Right cardiac atrium (tissue), 5 donors: Measurements from ENCODE around the gene CCR9. TPM values are rescaled to one million over a fixed set of nuclear protein-coding genes. Genes with fewer than 3 reads are reported as not detected.
"Not testable (repeated sequence)": the region's sequence is repeated elsewhere in the genome, so short reads cannot be mapped to it uniquely, and the experiment has no call there.

Experiments used
- ATAC-seq, 2 donors: fragments of 200-7000 bp; cut with Tn5 transposase; one replicate each; pipeline versions ENCODE4 v1.8.0 to v1.9.1; 2020; ENCODE audit warnings: moderate library complexity in 2 of 2, mild to moderate bottlenecking in 1 of 2
- DNase-seq, 3 donors: peaks; one replicate each; pipeline ENCODE4 v3.0.0-alpha.2; 2020
- H3K27ac ChIP-seq: one replicate; pipeline ENCODE4 v1.5.1; 2013; ENCODE audit warnings: mild to moderate bottlenecking, low read length, control low read depth, moderate library complexity
- H3K27me3 ChIP-seq: one replicate; pipeline ENCODE4 v1.6.1; 2013; ENCODE audit not compliant: control insufficient read depth, insufficient read depth
- H3K4me1 ChIP-seq: one replicate; pipeline ENCODE4 v1.6.1; 2013; ENCODE audit warnings: low read length; ENCODE audit not compliant: control insufficient read depth, insufficient read depth
- H3K4me3 ChIP-seq: one replicate; pipeline ENCODE4 v1.5.1; 2013; ENCODE audit warnings: low read length, control low read depth
- H3K9me3 ChIP-seq: one replicate; pipeline ENCODE4 v1.6.1; 2013; ENCODE audit warnings: low read length; ENCODE audit not compliant: control insufficient read depth
- WGBS: extraction: QIAGEN DNeasy Blood & Tissue Kit; methylation state at CpG from one replicate; pipeline ENCODE4 v1.1.7; 2013; 5-methylcytosine and 5-hydroxymethylcytosine counted together
- intact Hi-C, 4 donors: fragments of 100-400 bp; cut with DNase I; formaldehyde crosslinking; loops; one replicate each; pipeline versions ENCODE4 v1.11.0 to v1.14.0; 2022 to 2023
- long read RNA-seq, 4 donors: library from polyadenylated mRNA; unstranded; transcript quantifications; one replicate each; pipeline ENCODE4 v2.0.0, GENCODE V29; 2020 to 2021
- polyA plus RNA-seq: library from polyadenylated mRNA; stranded (reverse); fragments of 200-250 nt; gene quantifications from one replicate; pipeline ENCODE4 v1.2.3, GENCODE V29; 2013
- total RNA-seq, 4 donors: library from RNA; stranded (reverse); fragmentation: NEBNext Ultra II Directional; extraction: Animal tissue kit (Norgen Biotek cat#: 25700); gene quantifications; one replicate each; pipeline ENCODE4 v1.2.1, GENCODE V29; 2021
- donor health status: healthy with polysubstance abuse.
- donor health status: DM: no; HTN: yes; CAD: no.
- donor health status: DM: no; HTN: no; CAD: no.
- donor health status: DM: no; HTN: yes; CAD: no; lungs with severe emphysema.
- donor health status: DM: yes; HTN: yes; CAD: no.

The CCR9 gene, protein sequence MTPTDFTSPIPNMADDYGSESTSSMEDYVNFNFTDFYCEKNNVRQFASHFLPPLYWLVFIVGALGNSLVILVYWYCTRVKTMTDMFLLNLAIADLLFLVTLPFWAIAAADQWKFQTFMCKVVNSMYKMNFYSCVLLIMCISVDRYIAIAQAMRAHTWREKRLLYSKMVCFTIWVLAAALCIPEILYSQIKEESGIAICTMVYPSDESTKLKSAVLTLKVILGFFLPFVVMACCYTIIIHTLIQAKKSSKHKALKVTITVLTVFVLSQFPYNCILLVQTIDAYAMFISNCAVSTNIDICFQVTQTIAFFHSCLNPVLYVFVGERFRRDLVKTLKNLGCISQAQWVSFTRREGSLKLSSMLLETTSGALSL
- total RNA-seq = not detected
- polyA plus RNA-seq = not detected
- long read RNA-seq, donor 1 = 0 reads
- long read RNA-seq, donor 2 = 0 reads
- long read RNA-seq, donor 3 = 0 reads
- long read RNA-seq, donor 4, partial matches to known transcripts = 0 of 1 reads
- long read RNA-seq, donor 4, other reads (novel, unspliced or antisense) = 1 of 1 reads

DNA sequence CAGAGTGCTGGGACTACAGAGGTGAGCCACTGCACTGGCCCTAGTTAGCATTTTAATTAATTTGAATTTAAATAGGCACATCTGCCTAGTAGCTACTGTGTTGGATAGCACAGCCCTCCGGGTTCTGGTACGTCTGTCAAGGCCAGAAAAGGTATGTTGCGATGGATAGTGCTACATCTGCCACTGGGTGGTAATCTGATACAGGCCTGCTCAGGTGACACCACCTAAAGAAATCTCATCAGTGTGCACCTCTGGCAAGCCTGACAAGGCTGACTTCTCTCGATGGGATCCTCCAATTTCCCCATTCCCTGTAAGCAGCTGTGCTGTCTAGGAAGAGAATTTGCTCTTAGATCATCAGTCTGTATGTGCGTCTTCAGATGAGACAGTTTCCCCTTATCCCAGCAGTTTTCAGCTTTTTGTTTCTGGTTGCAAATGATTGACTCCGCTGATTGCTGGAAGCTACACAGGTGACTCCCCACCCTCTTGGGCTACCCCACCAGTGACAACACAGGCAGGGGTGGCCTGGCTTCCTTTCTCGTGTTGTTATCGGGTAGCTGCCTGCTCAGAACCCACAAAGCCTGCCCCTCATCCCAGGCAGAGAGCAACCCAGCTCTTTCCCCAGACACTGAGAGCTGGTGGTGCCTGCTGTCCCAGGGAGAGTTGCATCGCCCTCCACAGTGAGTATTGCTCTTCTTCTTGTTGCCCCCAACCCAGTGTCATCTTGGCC lies at the start of gene CCR9:
Gene CCR9 (plus strand): TSS at position 565 of the 727 bp plus-strand sequence. CDS start 8,391 bp downstream, outside the sequence.
- ATAC-seq = no peak
- intact Hi-C loops = no loop called here
- no peaks in the 10 kb centered on the region for H3K27me3 ChIP-seq
- 82% methylated on average over 9 of the region's 9 CpGs for whole genome bisulfite sequencing
- H3K9me3 ChIP-seq = no peaks in the 10 kb centered on the region
- H3K27ac ChIP-seq = no peak within 1 kb of the TSS
- no peak for DNase-seq
- H3K4me1 ChIP-seq = no peaks in the 10 kb centered on the region
- no peak within 1 kb of the TSS for H3K4me3 ChIP-seq

DNA sequence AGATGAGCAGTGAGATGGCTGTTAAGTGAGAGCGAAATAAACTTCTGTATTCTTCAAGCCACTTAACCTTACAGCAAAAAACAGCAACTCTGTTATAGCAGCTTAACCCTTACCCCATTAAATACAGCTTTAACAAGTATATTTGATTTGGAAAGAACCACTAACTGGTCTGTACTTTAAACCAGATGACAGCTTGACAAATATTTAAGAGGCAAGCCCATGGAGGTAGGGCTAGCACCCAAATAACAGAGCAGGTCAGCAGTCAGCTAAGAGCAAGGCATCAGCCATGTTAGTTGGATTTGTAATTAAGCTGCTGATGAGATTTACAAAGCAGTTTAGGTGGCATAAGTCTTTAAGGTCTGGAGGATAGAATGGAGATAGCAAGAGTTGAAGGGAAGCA lies 47.9 kb upstream of the CCR9 start:
- Histone ChIP-seq H3K9me3 (no peaks in the 10 kb centered on the region), H3K4me1 (peaks cover 2% of the 10 kb centered on the region), H3K27me3 (no peaks in the 10 kb centered on the region), H3K4me3 (no peak overlapping the region), H3K27ac (no peak overlapping the region)
- intact Hi-C loops = no loop called here
- WGBS = 94% methylated on average over 1 of the region's 1 CpG
- DNase-seq (no peak), ATAC-seq (no peak)

DNA sequence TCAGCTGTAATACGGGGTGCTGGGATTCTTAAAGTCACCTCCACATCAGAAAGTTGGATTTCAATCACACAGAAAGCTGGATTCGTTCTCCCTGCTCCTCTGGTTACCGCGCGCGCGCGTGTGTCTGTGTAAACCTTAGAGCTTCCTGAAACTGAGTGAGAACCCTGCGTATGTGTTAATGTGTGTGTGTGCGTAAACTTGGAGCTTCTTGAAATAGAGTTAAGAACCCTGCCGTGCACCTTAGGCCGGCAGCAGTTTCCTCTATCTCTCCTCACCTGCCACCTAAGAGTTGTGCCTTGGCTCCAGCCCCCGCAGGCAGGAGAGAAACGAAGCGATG lies 45.0 kb upstream of the CCR9 start:
- DNase-seq (peak in 1 of 3 donors; percentile 8), ATAC-seq (peak; percentile 29 to 30)
- WGBS = under 1% methylated on average over 15 of the region's 15 CpGs
- H3K9me3 ChIP-seq = no peaks in the 10 kb centered on the region
- H3K27me3 ChIP-seq = no peaks in the 10 kb centered on the region
- peaks cover 2% of the 10 kb centered on the region for H3K4me1 ChIP-seq
- H3K4me3 ChIP-seq = peak overlapping the region; percentile 82
- intact Hi-C loops = no loop called here
- H3K27ac ChIP-seq = no peak overlapping the region

DNA sequence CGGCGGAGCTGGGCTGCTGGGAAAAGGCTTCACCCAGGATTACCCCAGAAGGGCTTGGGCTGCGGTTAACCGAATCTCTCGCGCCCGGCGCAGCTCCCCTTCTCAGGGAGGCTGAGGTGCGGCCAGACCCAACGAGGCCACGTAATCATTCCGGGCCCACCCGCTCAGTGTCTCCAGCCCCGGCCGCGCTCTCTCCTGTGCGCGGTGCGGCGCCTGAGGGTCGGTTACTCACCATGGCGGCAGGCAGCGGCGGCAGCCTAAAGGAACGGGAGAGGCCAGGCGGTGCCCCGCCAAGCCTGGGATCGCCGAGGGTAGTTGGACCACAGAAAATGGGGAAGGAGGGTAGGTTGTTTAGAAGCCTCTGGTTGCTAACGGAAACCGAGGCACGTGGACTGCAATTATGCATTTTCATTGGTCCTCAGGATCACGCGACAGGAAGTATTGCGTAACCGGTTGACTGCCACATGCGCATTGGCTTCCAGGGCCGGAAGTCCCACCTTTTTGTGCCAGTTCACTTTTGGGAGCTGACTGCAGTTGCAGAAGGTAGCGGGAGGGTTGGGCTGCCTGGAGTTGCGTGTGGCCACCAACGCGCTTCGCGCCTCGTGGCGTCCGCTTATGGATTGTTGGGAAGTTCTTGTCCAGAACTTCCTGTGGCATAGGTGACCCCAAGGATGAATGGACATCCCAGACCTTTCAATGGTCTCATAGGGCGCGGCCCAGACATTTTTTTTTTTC lies 44.4 kb upstream of the CCR9 start, which contains the start of gene LZTFL1:
Gene LZTFL1 (minus strand): TSS at position 363 of the 735 bp plus-strand sequence. CDS start 128 bp downstream, at position 235.
- Histone ChIP-seq H3K27me3 (no peaks in the 10 kb centered on the region), H3K9me3 (no peaks in the 10 kb centered on the region), H3K4me1 (peaks cover 2% of the 10 kb centered on the region), H3K27ac (peak within 1 kb of the TSS; percentile 60), H3K4me3 (peak within 1 kb of the TSS; percentile 82)
- intact Hi-C loops = no loop called here
- ATAC-seq (peak; percentile 98 to 99), DNase-seq (peak; percentile 93 to 96 (median 93))
- 4% methylated on average over 49 of the region's 49 CpGs for whole genome bisulfite sequencing

DNA sequence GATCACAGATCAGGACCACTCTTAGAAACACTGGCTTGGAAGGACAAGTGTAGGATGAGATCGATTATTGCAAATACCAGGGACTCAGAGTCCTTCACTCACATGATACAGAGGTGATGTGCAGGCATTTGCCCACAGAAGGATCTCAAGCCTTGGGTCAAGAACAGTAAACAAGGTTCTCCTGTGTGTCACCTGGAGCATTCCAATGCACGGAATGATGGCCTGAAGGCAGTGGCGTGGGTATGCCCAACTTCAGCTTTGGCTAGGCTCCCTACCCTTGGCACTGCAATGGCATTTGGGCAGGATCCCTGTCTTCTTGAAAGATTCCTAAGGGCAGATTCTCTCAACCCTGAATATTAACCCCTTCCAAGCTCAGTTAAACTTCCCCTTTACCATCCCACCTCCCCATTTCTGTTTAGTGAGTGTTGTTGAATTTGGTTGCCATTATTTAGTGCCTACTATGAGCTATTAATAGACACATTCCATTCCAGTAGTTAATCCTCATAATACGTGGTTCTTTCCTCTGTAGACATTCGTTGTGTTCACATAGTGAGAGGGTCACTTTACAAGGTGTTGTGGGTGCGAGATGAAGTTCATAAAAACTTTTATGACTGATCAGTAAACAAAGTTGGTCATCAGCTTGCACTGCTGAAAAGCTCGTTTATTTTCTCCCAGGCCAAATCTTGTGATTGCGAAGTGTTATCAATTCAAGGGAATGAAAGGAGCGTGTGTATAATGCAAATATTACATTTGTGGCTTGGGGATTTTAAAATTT lies 43.3 kb upstream of the CCR9 start:
- Histone ChIP-seq H3K27me3 (no peaks in the 10 kb centered on the region), H3K4me3 (no peak overlapping the region), H3K27ac (no peak overlapping the region), H3K4me1 (peaks cover 2% of the 10 kb centered on the region), H3K9me3 (no peaks in the 10 kb centered on the region)
- 84% methylated on average over 9 of the region's 9 CpGs for WGBS
- no peak for ATAC-seq
- intact Hi-C loops = no loop called here
- DNase-seq = peak in 1 of 3 donors; percentile 14

DNA sequence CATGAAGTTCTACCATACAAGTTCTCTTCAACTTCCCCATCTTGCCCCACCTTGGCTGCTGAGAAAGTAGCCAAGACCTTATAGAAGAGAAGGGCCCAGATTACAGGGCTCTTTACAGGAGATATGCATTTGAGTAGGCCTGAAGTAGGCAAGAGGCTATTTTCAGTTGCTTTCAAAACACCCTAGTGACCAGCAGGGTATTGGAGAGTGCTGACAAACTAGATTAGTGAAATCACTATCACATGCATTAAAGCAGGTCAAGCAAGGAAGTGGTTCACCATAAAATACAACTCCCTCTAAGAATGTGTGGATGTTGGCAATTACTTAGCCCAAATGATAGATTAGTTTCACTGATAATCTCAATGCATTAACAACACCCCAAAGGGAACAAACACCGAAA lies 41.7 kb upstream of the CCR9 start:
- no peaks in the 10 kb centered on the region for H3K9me3 ChIP-seq
- H3K4me3 ChIP-seq = no peak overlapping the region
- H3K4me1 ChIP-seq = peaks cover 2% of the 10 kb centered on the region
- DNase-seq (no peak), ATAC-seq (no peak)
- no peaks in the 10 kb centered on the region for H3K27me3 ChIP-seq
- H3K27ac ChIP-seq = no peak overlapping the region
- WGBS = 93% methylated on average over 1 of the region's 1 CpG
- intact Hi-C loops = no loop called here

DNA sequence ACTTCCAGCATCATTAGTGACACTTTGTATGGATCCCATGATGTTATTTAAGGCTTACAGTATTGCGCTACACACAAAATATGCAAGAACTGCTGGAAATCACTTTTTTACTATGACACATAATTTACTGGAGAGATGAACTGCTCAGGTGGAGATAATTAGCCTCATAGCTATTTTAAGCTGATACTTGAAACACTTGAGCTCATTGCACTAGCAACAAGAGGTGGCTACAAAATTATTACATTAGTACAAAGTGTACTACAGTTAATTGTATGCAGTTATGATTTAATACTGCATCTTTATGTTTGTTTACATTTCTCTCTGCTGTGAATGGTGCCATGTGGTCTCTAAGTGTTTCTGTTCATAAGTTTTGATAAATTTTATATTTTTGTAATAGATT lies 38.0 kb upstream of the CCR9 start:
- Histone ChIP-seq H3K27ac (no peak overlapping the region), H3K4me3 (no peak overlapping the region), H3K4me1 (no peaks in the 10 kb centered on the region), H3K9me3 (no peaks in the 10 kb centered on the region), H3K27me3 (no peaks in the 10 kb centered on the region)
- ATAC-seq (no peak), DNase-seq (no peak)
- 76% methylated on average over 1 of the region's 1 CpG for WGBS
- intact Hi-C loops = no loop called here

DNA sequence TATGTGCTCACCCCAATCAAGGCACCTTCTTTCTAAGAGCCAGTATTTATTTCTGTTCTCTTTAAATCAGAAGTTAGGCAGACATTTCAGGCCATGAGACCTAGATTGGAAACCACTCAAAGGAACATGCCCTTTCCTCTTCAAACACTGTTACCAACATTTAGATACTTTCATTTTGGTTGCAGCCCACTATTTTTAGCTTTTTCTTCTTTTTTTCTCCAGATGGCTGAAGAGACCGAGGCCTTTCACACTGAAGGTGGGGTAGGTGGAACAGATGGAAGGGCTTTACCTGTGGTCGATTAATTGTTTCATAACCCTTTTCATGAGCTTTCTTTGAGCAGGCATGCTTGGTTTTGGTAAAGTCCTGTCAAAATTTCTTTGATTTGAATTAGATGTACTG lies 33.5 kb upstream of the CCR9 start:
- 78% methylated on average over 2 of the region's 2 CpGs for WGBS
- ATAC-seq = no peak

DNA sequence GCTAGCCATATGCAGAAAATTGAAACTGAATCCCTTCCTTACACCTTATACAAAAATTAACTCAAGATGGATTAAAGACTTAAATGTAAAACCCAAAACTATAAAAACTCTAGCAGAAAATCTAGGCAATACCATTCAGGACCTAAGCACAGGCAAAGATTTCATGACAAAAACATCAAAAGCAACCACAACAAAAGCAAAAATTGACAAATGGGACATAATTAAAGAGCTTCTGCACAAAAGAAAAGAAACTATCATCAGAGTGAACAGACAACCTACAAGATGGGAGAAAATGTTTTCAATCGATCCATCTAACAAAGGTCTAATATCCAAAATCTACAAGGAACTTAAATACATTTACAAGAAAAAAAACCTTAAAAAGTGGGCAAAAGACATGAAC lies 30.0 kb upstream of the CCR9 start:
- ATAC-seq, H3K9me3 ChIP-seq, H3K4me3 ChIP-seq, DNase-seq, H3K4me1 ChIP-seq, H3K27me3 ChIP-seq, H3K27ac ChIP-seq, intact Hi-C loops: not testable (repeated sequence)
- WGBS = 86% methylated on average over 1 of the region's 1 CpG

More for the DNA sequence above, 33.5 kb upstream of the CCR9 start:
- no peak overlapping the region for H3K27ac ChIP-seq
- H3K4me1 ChIP-seq = no peaks in the 10 kb centered on the region
- no peaks in the 10 kb centered on the region for H3K9me3 ChIP-seq
- H3K4me3 ChIP-seq = no peak overlapping the region
- intact Hi-C loops = no loop called here
- no peaks in the 10 kb centered on the region for H3K27me3 ChIP-seq
- DNase-seq = no peak

DNA sequence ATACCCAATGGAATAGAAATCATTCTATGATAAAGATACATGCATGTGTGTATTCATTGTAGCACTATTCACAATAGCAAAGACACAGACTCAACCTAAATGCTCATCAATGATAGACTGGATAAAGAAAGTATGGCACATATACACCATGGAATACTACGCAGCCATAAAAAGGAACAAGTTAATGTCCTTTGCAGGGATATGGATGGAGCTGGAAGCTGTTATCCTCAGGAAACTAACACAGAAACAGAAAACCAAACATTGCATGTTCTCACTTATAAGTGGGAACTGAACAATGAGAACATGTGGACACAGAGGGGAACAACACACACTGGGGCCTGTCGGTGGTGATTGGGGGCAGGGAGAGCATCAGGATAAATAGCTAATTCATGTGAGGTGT lies 29.3 kb upstream of the CCR9 start:
- H3K4me3 ChIP-seq, H3K4me1 ChIP-seq, H3K27ac ChIP-seq, DNase-seq, H3K9me3 ChIP-seq, intact Hi-C loops, H3K27me3 ChIP-seq, ATAC-seq: not testable (repeated sequence)
- 88% methylated on average over 2 of the region's 2 CpGs for WGBS
